ENCODE measurements around the gene SH2D3A.

SH2D3A gene

GRCh38 chr19:6721773-6722172 lies 45.5 kb downstream of the SH2D3A start:
- no peak overlapping the region for H3K4me3 ChIP-seq (IDR thresholded peaks at IDR 0.05; ENCODE audit: insufficient read depth, low read depth, low read length)

GRCh38 chr19:6721138-6721474 lies 46.1 kb downstream of the SH2D3A start:
- H3K4me1 ChIP-seq (ENCODE audit: low read depth, poor library complexity, severe bottlenecking): no peaks in the 10 kb centered on the region
- H3K27me3 ChIP-seq (ENCODE audit: insufficient read depth, low read depth): no peaks in the 10 kb centered on the region; the same call in 1 of the 2 replicates
- H3K4me3 ChIP-seq (IDR thresholded peaks at IDR 0.05; ENCODE audit: insufficient read depth, low read depth, low read length): no peak overlapping the region
- H2AFZ ChIP-seq (ENCODE audit: low read depth): no peak overlapping the region
- H3K4me2 ChIP-seq: no peak overlapping the region
- no peaks in the 10 kb centered on the region for H3K79me2 ChIP-seq (ENCODE audit: insufficient read depth, low read depth)
- H3K27ac ChIP-seq: no peak overlapping the region
- no peak for TF ChIP-seq CTCF (conservative IDR thresholded peaks at IDR 0.05; ENCODE audit: low read depth, low read length)
- H3K36me3 ChIP-seq (ENCODE audit: insufficient read depth): no peaks in the 10 kb centered on the region
- no peak overlapping the region for H3K9ac ChIP-seq
- no peaks in the 10 kb centered on the region for H4K20me1 ChIP-seq (ENCODE audit: insufficient read depth)

More at GRCh38 chr19:6721773-6722172, 45.5 kb downstream of the SH2D3A start:
- Histone ChIP-seq H3K27me3 (ENCODE audit: insufficient read depth, low read depth) (no peaks in the 10 kb centered on the region), H3K4me1 (ENCODE audit: low read depth, poor library complexity, severe bottlenecking) (no peaks in the 10 kb centered on the region), H3K4me2 (no peak overlapping the region), H4K20me1 (ENCODE audit: insufficient read depth) (no peaks in the 10 kb centered on the region), H3K9ac (no peak overlapping the region), H2AFZ (ENCODE audit: low read depth) (no peak overlapping the region), H3K36me3 (ENCODE audit: insufficient read depth) (no peaks in the 10 kb centered on the region), H3K27ac (no peak overlapping the region), H3K79me2 (ENCODE audit: insufficient read depth, low read depth) (no peaks in the 10 kb centered on the region)
- TF ChIP-seq CTCF (conservative IDR thresholded peaks at IDR 0.05; ENCODE audit: low read depth, low read length): no peak

- H3K4me1 ChIP-seq (ENCODE audit: low read depth, poor library complexity, severe bottlenecking): no peaks in the 10 kb centered on the region
- no peak within 1 kb of the TSS for H3K9ac ChIP-seq
Measured at GRCh38 chr19:6720369-6721137, 46.7 kb downstream of the SH2D3A start, which contains the start of gene C3. TSS of gene C3 (minus strand) at chr19:6720650. CDS start at chr19:6720589, 61 bp downstream.

GRCh38 chr19:6719992-6720368 lies 47.3 kb downstream of the SH2D3A start:
- Histone ChIP-seq H3K4me2 (no peak overlapping the region), H2AFZ (ENCODE audit: low read depth) (no peak overlapping the region), H3K4me1 (ENCODE audit: low read depth, poor library complexity, severe bottlenecking) (no peaks in the 10 kb centered on the region), H3K4me3 (IDR thresholded peaks at IDR 0.05; ENCODE audit: insufficient read depth, low read depth, low read length) (no peak overlapping the region), H3K9ac (no peak overlapping the region), H3K79me2 (ENCODE audit: insufficient read depth, low read depth) (no peaks in the 10 kb centered on the region), H3K27ac (no peak overlapping the region), H3K36me3 (ENCODE audit: insufficient read depth) (no peaks in the 10 kb centered on the region), H4K20me1 (ENCODE audit: insufficient read depth) (no peaks in the 10 kb centered on the region), H3K27me3 (ENCODE audit: insufficient read depth, low read depth) (peaks cover under 1% of the 10 kb centered on the region; the same call in 1 of the 2 replicates)
- no peak for TF ChIP-seq CTCF (conservative IDR thresholded peaks at IDR 0.05; ENCODE audit: low read depth, low read length)

More at GRCh38 chr19:6720369-6721137, 46.7 kb downstream of the SH2D3A start, which contains the start of gene C3:
- no peak within 1 kb of the TSS for H3K4me3 ChIP-seq (IDR thresholded peaks at IDR 0.05; ENCODE audit: insufficient read depth, low read depth, low read length)
- no peaks in the 10 kb centered on the region for H3K79me2 ChIP-seq (ENCODE audit: insufficient read depth, low read depth)
- no peak within 1 kb of the TSS for H2AFZ ChIP-seq (ENCODE audit: low read depth)
- H3K36me3 ChIP-seq (ENCODE audit: insufficient read depth): no peaks in the 10 kb centered on the region
- TF ChIP-seq CTCF (conservative IDR thresholded peaks at IDR 0.05; ENCODE audit: low read depth, low read length): no peak
- no peaks in the 10 kb centered on the region for H4K20me1 ChIP-seq (ENCODE audit: insufficient read depth)
- no peaks in the 10 kb centered on the region; the same call in 1 of the 2 replicates for H3K27me3 ChIP-seq (ENCODE audit: insufficient read depth, low read depth)
- H3K4me2 ChIP-seq: no peak within 1 kb of the TSS
- no peak within 1 kb of the TSS for H3K27ac ChIP-seq
